ENCODE measurements around the gene EFNA5.

DNA sequence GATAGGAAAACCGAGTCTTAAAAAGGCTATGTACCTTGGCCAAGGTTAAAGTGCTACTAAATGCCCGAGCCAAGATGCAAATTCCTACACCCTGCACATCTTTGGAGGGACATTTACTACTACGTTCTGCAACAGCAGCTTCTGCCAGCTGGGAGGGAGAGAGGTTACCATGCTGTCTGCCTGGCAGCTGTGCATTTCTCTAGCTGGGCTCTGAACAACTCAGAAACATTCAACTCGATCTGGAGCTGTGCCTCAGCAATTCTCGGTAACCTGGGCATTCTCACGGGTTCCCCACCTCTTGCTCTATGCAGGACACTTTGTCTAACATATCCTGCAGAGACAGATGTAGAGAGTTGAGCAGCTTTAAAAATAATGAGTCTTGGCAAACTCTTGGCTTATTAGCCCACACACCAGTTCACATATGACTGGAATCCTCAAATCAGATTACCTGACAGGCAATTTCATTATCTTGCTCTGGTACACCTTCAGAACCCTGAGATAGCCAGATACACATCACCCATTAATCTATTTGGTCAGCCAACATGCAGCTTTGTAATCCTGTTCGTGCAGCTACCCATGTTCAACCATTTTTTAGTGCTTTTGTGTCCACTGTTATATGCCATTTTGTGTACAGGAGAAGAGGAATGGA is 115.8 kb downstream of the EFNA5 start:
- TF ChIP-seq EZH2 (IDR thresholded peaks at IDR 0.05; ENCODE audit: borderline replicate concordance) = no peak
- TF ChIP-seq CTCF (IDR thresholded peaks at IDR 0.05; ENCODE audit: poor library complexity) = no peak
